DOHH2 (cell line): ENCODE data around the gene MYCBP.

Experiments used
- CTCF ChIP-seq: fragments of 200-600 bp; sonication (generic); IDR thresholded peaks from one replicate; pipeline ENCODE4 v1.5.1; 2014; ENCODE audit warnings: antibody characterized with exemption, mild to moderate bottlenecking, low read depth, low read length; ENCODE audit not compliant: poor library complexity, severe bottlenecking
- EZH2phosphoT487 ChIP-seq: fragments of 200-600 bp; sonication (generic); IDR thresholded peaks from 2 replicates; pipeline ENCODE4 v1.6.1; 2017; ENCODE audit warnings: borderline replicate concordance, mild to moderate bottlenecking, antibody characterized with exemption, low read length, moderate library complexity, mixed read lengths

GRCh38 chr1:38873027-38873969 is at the start of gene MYCBP:
- TF ChIP-seq CTCF: no peak
- no peak for TF ChIP-seq EZH2phosphoT487
